Activated CD8-positive, alpha-beta memory T cell treated with anti-CD3 and anti-CD28 coated beads for 36 hours (primary cell): ENCODE measurements around the gene PLET1. TPM values are rescaled to one million over a fixed set of nuclear protein-coding genes. Genes with fewer than 3 reads are reported as not detected.

ENCODE experiments used
- CTCF ChIA-PET: fragments of 350-600 bp; sonication (Branson Sonifier 250); formaldehyde crosslinking; loops from one replicate; lab custom pipeline; 2021; ENCODE audit warnings: antibody characterized with exemption; lab: Charles Lee
- POLR2A ChIA-PET: fragments of 350-600 bp; sonication (Branson Sonifier 250); formaldehyde crosslinking; loops from one replicate; lab custom pipeline; 2021; ENCODE audit warnings: antibody characterized with exemption; lab: Charles Lee
- total RNA-seq, 2 experiments: library from RNA; stranded (reverse); gene quantifications; one replicate each; pipeline ENCODE4 v1.2.3, GENCODE V29; 2021

The PLET1 gene
- not detected for total RNA-seq

- POLR2A ChIA-PET: no interaction called here
Measured at GRCh38 chr11:112260490-112260889, at the start of gene PLET1. Gene PLET1 (minus strand): TSS chr11:112260860. CDS start chr11:112260589, 271 bp downstream.

GRCh38 chr11:112310419-112310818 is 49.8 kb upstream of the PLET1 start:
- POLR2A ChIA-PET: no interaction called here

More at GRCh38 chr11:112260490-112260889, at the start of gene PLET1:
- CTCF ChIA-PET: no interaction called here

GRCh38 chr11:112308651-112309050 is 48.0 kb upstream of the PLET1 start:
- CTCF ChIA-PET: no interaction called here

More at GRCh38 chr11:112310419-112310818, 49.8 kb upstream of the PLET1 start:
- CTCF ChIA-PET: no interaction called here

GRCh38 chr11:112307616-112308015 is 47.0 kb upstream of the PLET1 start:
- ChIA-PET CTCF (no interaction called here), POLR2A (no interaction called here)

More at GRCh38 chr11:112308651-112309050, 48.0 kb upstream of the PLET1 start:
- POLR2A ChIA-PET: no interaction called here

GRCh38 chr11:112306230-112306629 is 45.6 kb upstream of the PLET1 start:
- CTCF ChIA-PET: no interaction called here

GRCh38 chr11:112304914-112305313 is 44.3 kb upstream of the PLET1 start:
- POLR2A ChIA-PET: no interaction called here
- CTCF ChIA-PET: no interaction called here

More at GRCh38 chr11:112306230-112306629, 45.6 kb upstream of the PLET1 start:
- POLR2A ChIA-PET: no interaction called here

GRCh38 chr11:112303616-112304015 is 43.0 kb upstream of the PLET1 start:
- ChIA-PET CTCF (no interaction called here), POLR2A (no interaction called here)

GRCh38 chr11:112302226-112302868 is 41.7 kb upstream of the PLET1 start:
- POLR2A ChIA-PET: no interaction called here
- CTCF ChIA-PET: no interaction called here

GRCh38 chr11:112300094-112300786 is 39.6 kb upstream of the PLET1 start:
- ChIA-PET CTCF (interaction anchor here (0.8 kb wide), 1 partner anchor 20 kb away, joined by 3 read pairs; no protein-coding TSS in a partner anchor), POLR2A (no interaction called here)

- CTCF ChIA-PET: no interaction called here
Measured at GRCh38 chr11:112298535-112298934, 37.9 kb upstream of the PLET1 start.

GRCh38 chr11:112297248-112297866 is 36.7 kb upstream of the PLET1 start:
- CTCF ChIA-PET: no interaction called here
- POLR2A ChIA-PET: no interaction called here

More at GRCh38 chr11:112298535-112298934, 37.9 kb upstream of the PLET1 start:
- POLR2A ChIA-PET: no interaction called here

- ChIA-PET CTCF (no interaction called here), POLR2A (no interaction called here)
Measured at GRCh38 chr11:112296044-112296443, 35.4 kb upstream of the PLET1 start.

GRCh38 chr11:112294688-112295340 is 34.2 kb upstream of the PLET1 start:
- POLR2A ChIA-PET: no interaction called here
- CTCF ChIA-PET: interaction anchor here (1.8 kb wide), 1 partner anchor 15 kb away, joined by 5 read pairs; no protein-coding TSS in a partner anchor

- ChIA-PET CTCF (interaction anchor here (1.8 kb wide), 1 partner anchor 13 kb away, joined by 5 read pairs; no protein-coding TSS in a partner anchor), POLR2A (no interaction called here)
Measured at GRCh38 chr11:112293614-112294013, 33.0 kb upstream of the PLET1 start.

GRCh38 chr11:112292785-112293407 is 32.2 kb upstream of the PLET1 start:
- ChIA-PET POLR2A (no interaction called here), CTCF (interaction anchor here (2.2 kb wide), 1 partner anchor 12 kb away, joined by 6 read pairs; no protein-coding TSS in a partner anchor)

GRCh38 chr11:112292188-112292587 is 31.5 kb upstream of the PLET1 start:
- ChIA-PET POLR2A (no interaction called here), CTCF (interaction anchor here (2.2 kb wide), 1 partner anchor 12 kb away, joined by 6 read pairs; no protein-coding TSS in a partner anchor)

- ChIA-PET CTCF (interaction anchor here (2.2 kb wide), 1 partner anchor 11 kb away, joined by 6 read pairs; no protein-coding TSS in a partner anchor), POLR2A (no interaction called here)
Measured at GRCh38 chr11:112291191-112291590, 30.5 kb upstream of the PLET1 start.

GRCh38 chr11:112290493-112290850 is 29.8 kb upstream of the PLET1 start:
- ChIA-PET CTCF (no interaction called here), POLR2A (no interaction called here)
